Activated T-helper 17 cell treated with anti-CD3 and anti-CD28 coated beads, Interleukin-2, amount 50 U/mL, for 72 hours (primary cell): ENCODE data around the gene SOX6. TPM values are rescaled to one million over a fixed set of nuclear protein-coding genes. Genes with fewer than 3 reads are reported as not detected.

ENCODE experiments used
- ATAC-seq: fragments of 150-1000 bp; cut with Tn5 transposase; replicated peaks from 2 replicates; pipeline ENCODE4 v1.10.0; 2021; ENCODE audit warnings: mild to moderate bottlenecking, moderate library complexity
- H3K27ac Mint-ChIP-seq: one replicate; pipeline ENCODE4 v1.8.0; 2022; ENCODE audit warnings: mixed read lengths
- H3K27me3 Mint-ChIP-seq: one replicate; pipeline ENCODE4 v1.8.0; 2022; ENCODE audit warnings: mixed read lengths
- H3K36me3 Mint-ChIP-seq: one replicate; pipeline ENCODE4 v1.8.0; 2022; ENCODE audit warnings: low read depth, mild to moderate bottlenecking, mixed read lengths
- H3K4me1 Mint-ChIP-seq: one replicate; pipeline ENCODE4 v1.8.0; 2022; ENCODE audit warnings: mixed read lengths
- H3K4me3 Mint-ChIP-seq: one replicate; pipeline ENCODE4 v1.8.0; 2022; ENCODE audit warnings: mild to moderate bottlenecking, mixed read lengths
- H3K9me3 Mint-ChIP-seq: one replicate; pipeline ENCODE4 v1.8.0; 2022; ENCODE audit warnings: mixed read lengths
- total RNA-seq, 2 donors: library from RNA; stranded (reverse); gene quantifications; one replicate each; pipeline ENCODE4 v1.2.3, GENCODE V29; 2022

SOX6 gene
- total RNA-seq, 2 donors from 2014 or later: 0.11 TPM; not detected in 1

GRCh38 chr11:16191212-16191867 lies 165.0 kb downstream of the SOX6 start:
- Mint-ChIP-seq H3K27me3 (no peaks in the 10 kb centered on the region), H3K9me3 (no peaks in the 10 kb centered on the region), H3K27ac (no peak overlapping the region), H3K4me3 (no peak overlapping the region), H3K4me1 (no peaks in the 10 kb centered on the region), H3K36me3 (no peaks in the 10 kb centered on the region)
- no peak for ATAC-seq

GRCh38 chr11:16186680-16187079 lies 169.7 kb downstream of the SOX6 start:
- no peak overlapping the region for H3K4me3 Mint-ChIP-seq
- no peaks in the 10 kb centered on the region for H3K4me1 Mint-ChIP-seq
- ATAC-seq: no peak
- peaks cover 3% of the 10 kb centered on the region for H3K9me3 Mint-ChIP-seq
- H3K36me3 Mint-ChIP-seq: no peaks in the 10 kb centered on the region
- H3K27ac Mint-ChIP-seq: no peak overlapping the region
- H3K27me3 Mint-ChIP-seq: no peaks in the 10 kb centered on the region

- Mint-ChIP-seq H3K4me1 (no peaks in the 10 kb centered on the region), H3K36me3 (no peaks in the 10 kb centered on the region), H3K4me3 (no peak overlapping the region), H3K27me3 (no peaks in the 10 kb centered on the region), H3K27ac (no peak overlapping the region), H3K9me3 (peaks cover 3% of the 10 kb centered on the region)
- ATAC-seq: no peak
Measured at GRCh38 chr11:16185042-16185441, 171.3 kb downstream of the SOX6 start.

- Mint-ChIP-seq H3K4me1 (no peaks in the 10 kb centered on the region), H3K27ac (no peak overlapping the region), H3K36me3 (no peaks in the 10 kb centered on the region), H3K9me3 (peaks cover 3% of the 10 kb centered on the region), H3K27me3 (no peaks in the 10 kb centered on the region), H3K4me3 (no peak overlapping the region)
- no peak for ATAC-seq
Measured at GRCh38 chr11:16184588-16184987, 171.8 kb downstream of the SOX6 start.

GRCh38 chr11:16182553-16182952 lies 173.8 kb downstream of the SOX6 start:
- Mint-ChIP-seq H3K27me3 (no peaks in the 10 kb centered on the region), H3K27ac (no peak overlapping the region), H3K36me3 (no peaks in the 10 kb centered on the region), H3K4me1 (no peaks in the 10 kb centered on the region), H3K4me3 (no peak overlapping the region), H3K9me3 (peaks cover 3% of the 10 kb centered on the region)
- no peak for ATAC-seq

GRCh38 chr11:16180868-16181267 lies 175.5 kb downstream of the SOX6 start:
- Mint-ChIP-seq H3K36me3 (no peaks in the 10 kb centered on the region), H3K9me3 (peaks cover 3% of the 10 kb centered on the region), H3K4me1 (no peaks in the 10 kb centered on the region), H3K27me3 (no peaks in the 10 kb centered on the region), H3K4me3 (no peak overlapping the region), H3K27ac (no peak overlapping the region)
- no peak for ATAC-seq

GRCh38 chr11:16179676-16180075 lies 176.7 kb downstream of the SOX6 start:
- no peaks in the 10 kb centered on the region for H3K27me3 Mint-ChIP-seq
- H3K9me3 Mint-ChIP-seq: peaks cover 3% of the 10 kb centered on the region
- ATAC-seq: no peak
- H3K4me1 Mint-ChIP-seq: no peaks in the 10 kb centered on the region
- no peaks in the 10 kb centered on the region for H3K36me3 Mint-ChIP-seq
- H3K27ac Mint-ChIP-seq: no peak overlapping the region
- H3K4me3 Mint-ChIP-seq: no peak overlapping the region

GRCh38 chr11:16178273-16178672 lies 178.1 kb downstream of the SOX6 start:
- Mint-ChIP-seq H3K36me3 (no peaks in the 10 kb centered on the region), H3K27ac (no peak overlapping the region), H3K9me3 (no peaks in the 10 kb centered on the region), H3K4me1 (no peaks in the 10 kb centered on the region), H3K4me3 (no peak overlapping the region), H3K27me3 (no peaks in the 10 kb centered on the region)
- no peak for ATAC-seq

- H3K4me3 Mint-ChIP-seq: no peak overlapping the region
- no peak overlapping the region for H3K27ac Mint-ChIP-seq
- no peak for ATAC-seq
- no peaks in the 10 kb centered on the region for H3K9me3 Mint-ChIP-seq
- no peaks in the 10 kb centered on the region for H3K27me3 Mint-ChIP-seq
- H3K36me3 Mint-ChIP-seq: no peaks in the 10 kb centered on the region
- H3K4me1 Mint-ChIP-seq: no peaks in the 10 kb centered on the region
Measured at GRCh38 chr11:16177688-16178087, 178.7 kb downstream of the SOX6 start.

- H3K9me3 Mint-ChIP-seq: no peaks in the 10 kb centered on the region
- no peak overlapping the region for H3K4me3 Mint-ChIP-seq
- no peak for ATAC-seq
- H3K36me3 Mint-ChIP-seq: no peaks in the 10 kb centered on the region
- H3K27ac Mint-ChIP-seq: no peak overlapping the region
- no peaks in the 10 kb centered on the region for H3K4me1 Mint-ChIP-seq
- no peaks in the 10 kb centered on the region for H3K27me3 Mint-ChIP-seq
Measured at GRCh38 chr11:16173798-16174197, 182.5 kb downstream of the SOX6 start.

- no peak for ATAC-seq
- no peak overlapping the region for H3K4me3 Mint-ChIP-seq
- no peaks in the 10 kb centered on the region for H3K36me3 Mint-ChIP-seq
- no peak overlapping the region for H3K27ac Mint-ChIP-seq
- H3K9me3 Mint-ChIP-seq: no peaks in the 10 kb centered on the region
- H3K4me1 Mint-ChIP-seq: no peaks in the 10 kb centered on the region
- H3K27me3 Mint-ChIP-seq: no peaks in the 10 kb centered on the region
Measured at GRCh38 chr11:16171882-16172281, 184.5 kb downstream of the SOX6 start.

GRCh38 chr11:16169956-16170847 lies 186.1 kb downstream of the SOX6 start:
- no peaks in the 10 kb centered on the region for H3K4me1 Mint-ChIP-seq
- no peak overlapping the region for H3K4me3 Mint-ChIP-seq
- no peaks in the 10 kb centered on the region for H3K9me3 Mint-ChIP-seq
- H3K36me3 Mint-ChIP-seq: no peaks in the 10 kb centered on the region
- H3K27ac Mint-ChIP-seq: no peak overlapping the region
- no peaks in the 10 kb centered on the region for H3K27me3 Mint-ChIP-seq
- no peak for ATAC-seq

GRCh38 chr11:16169541-16169940 lies 186.8 kb downstream of the SOX6 start:
- no peak overlapping the region for H3K27ac Mint-ChIP-seq
- H3K36me3 Mint-ChIP-seq: no peaks in the 10 kb centered on the region
- H3K4me1 Mint-ChIP-seq: no peaks in the 10 kb centered on the region
- no peak for ATAC-seq
- no peaks in the 10 kb centered on the region for H3K27me3 Mint-ChIP-seq
- no peak overlapping the region for H3K4me3 Mint-ChIP-seq
- H3K9me3 Mint-ChIP-seq: no peaks in the 10 kb centered on the region

- H3K9me3 Mint-ChIP-seq: no peaks in the 10 kb centered on the region
- no peaks in the 10 kb centered on the region for H3K27me3 Mint-ChIP-seq
- no peaks in the 10 kb centered on the region for H3K4me1 Mint-ChIP-seq
- H3K27ac Mint-ChIP-seq: no peak overlapping the region
- no peaks in the 10 kb centered on the region for H3K36me3 Mint-ChIP-seq
- no peak overlapping the region for H3K4me3 Mint-ChIP-seq
- no peak for ATAC-seq
Measured at GRCh38 chr11:16167706-16168487, 188.4 kb downstream of the SOX6 start.
